IPS-NIHi11 (cell line): ENCODE measurements around the gene BMPER.

Experiments
- DNase-seq: peaks from one replicate; pipeline ENCODE4 v3.0.0; 2012; ENCODE audit warnings: mixed read lengths, low spot score

The BMPER gene

GRCh38 chr7:33923440-33924229 is 18.3 kb downstream of the BMPER start:
- DNase-seq: no peak

GRCh38 chr7:33926535-33926934 is 21.2 kb downstream of the BMPER start:
- DNase-seq: no peak

- DNase-seq: no peak
Observed at GRCh38 chr7:33928986-33929385, 23.6 kb downstream of the BMPER start.

- DNase-seq: no peak
Observed at GRCh38 chr7:33932221-33932620, 26.9 kb downstream of the BMPER start.

GRCh38 chr7:33932832-33933468 is 27.6 kb downstream of the BMPER start:
- DNase-seq: peak; percentile 79

- no peak for DNase-seq
Observed at GRCh38 chr7:33933611-33934281, 28.4 kb downstream of the BMPER start.

- DNase-seq: no peak
Observed at GRCh38 chr7:33934391-33934790, 29.1 kb downstream of the BMPER start.

- DNase-seq: no peak
Observed at GRCh38 chr7:33936503-33936902, 31.2 kb downstream of the BMPER start.

GRCh38 chr7:33937871-33938270 is 32.5 kb downstream of the BMPER start:
- no peak for DNase-seq

GRCh38 chr7:33939121-33939520 is 33.8 kb downstream of the BMPER start:
- DNase-seq: no peak

- no peak for DNase-seq
Observed at GRCh38 chr7:33940503-33940902, 35.2 kb downstream of the BMPER start.

- DNase-seq: no peak
Observed at GRCh38 chr7:33941418-33941817, 36.1 kb downstream of the BMPER start.

GRCh38 chr7:33946094-33946699 is 40.9 kb downstream of the BMPER start:
- no peak for DNase-seq

- DNase-seq: no peak
Observed at GRCh38 chr7:33950047-33950714, 44.8 kb downstream of the BMPER start.

- DNase-seq: no peak
Observed at GRCh38 chr7:33952824-33953223, 47.5 kb downstream of the BMPER start.

- DNase-seq: no peak
Observed at GRCh38 chr7:33958104-33958503, 52.8 kb downstream of the BMPER start.

GRCh38 chr7:33959676-33960075 is 54.3 kb downstream of the BMPER start:
- no peak for DNase-seq

- no peak for DNase-seq
Observed at GRCh38 chr7:33961948-33962347, 56.6 kb downstream of the BMPER start.

GRCh38 chr7:33964417-33965182 is 59.3 kb downstream of the BMPER start:
- no peak for DNase-seq

GRCh38 chr7:33965183-33965744 is 59.9 kb downstream of the BMPER start:
- DNase-seq: no peak

- DNase-seq: no peak
Observed at GRCh38 chr7:33968591-33968990, 63.3 kb downstream of the BMPER start.
